A549 (cell line): ENCODE measurements around the gene PRPSAP1. TPM values are rescaled to one million over a fixed set of nuclear protein-coding genes. Genes with fewer than 3 reads are reported as not detected.
"Not testable (repeated sequence)": the region's sequence is repeated elsewhere in the genome, so short reads cannot be mapped to it uniquely, and the experiment has no call there.

Experiments used
- ATAC-seq, 2 experiments: fragments of 200-7000 bp in 1 of 2; fragments of >200 bp in 1 of 2; cut with Nextera tagmentation in 1 of 2; cut with Tn5 transposase in 1 of 2; 3 replicates each; pipeline versions ENCODE4 v1.8.0 to v1.9.1; 2018 to 2020; ENCODE audit warnings: mild to moderate bottlenecking in 1 of 2, moderate library complexity in 1 of 2
- CTCF ChIA-PET: fragments of 300-600 bp; sonication (Branson Sonifier 250); formaldehyde crosslinking; extraction: SDS; loops from one replicate; lab custom pipeline; 2021; ENCODE audit warnings: antibody characterized with exemption, inconsistent platforms; lab: Yijun Ruan, JAX
- POLR2A ChIA-PET: fragments of 350-600 bp; formaldehyde crosslinking; extraction: SDS; loops from one replicate; lab custom pipeline; 2021; ENCODE audit warnings: antibody characterized with exemption, inconsistent platforms; lab: Yijun Ruan, JAX
- DNase-seq, 2 experiments: peaks; one replicate each; pipeline versions ENCODE4 v3.0.0 to v3.0.0-alpha.2; 2011 to 2016; ENCODE audit warnings: low read depth in 1 of 2, low spot score in 1 of 2
- FAIRE-seq: peaks from 2 replicates; lab custom pipeline; 2011; peaks lifted over from hg19 to GRCh38; lab: Jason Lieb, UNC
- H3K27ac ChIP-seq, 2 experiments: fragments of >200 bp; sonication (Bioruptor Twin); formaldehyde crosslinking; 3 replicates each; pipeline ENCODE4 v1.5.1; 2016 to 2017
- H3K4me1 ChIP-seq: fragments of >200 bp; sonication (Bioruptor Twin); formaldehyde crosslinking; 3 replicates; pipeline ENCODE4 v1.6.1; 2016
- H3K4me2 ChIP-seq: fragments of >200 bp; sonication (Bioruptor Twin); formaldehyde crosslinking; 3 replicates; pipeline ENCODE4 v1.6.1; 2016
- H3K4me3 ChIP-seq: fragments of >200 bp; sonication (Bioruptor Twin); formaldehyde crosslinking; 3 replicates; pipeline ENCODE4 v1.5.1; 2016
- H3K9me3 ChIP-seq: fragments of >200 bp; sonication (Bioruptor Twin); formaldehyde crosslinking; 3 replicates; pipeline ENCODE4 v1.6.1; 2016
- CHD2 ChIP-seq: fragments of 150-350 bp; IDR thresholded peaks from 2 replicates; pipeline ENCODE4 v1.6.1; 2014; ENCODE audit warnings: low read length; ENCODE audit not compliant: partially characterized antibody
- E2F6 ChIP-seq: IDR thresholded peaks from 2 replicates; pipeline ENCODE4 v1.6.1; 2012; ENCODE audit warnings: low read depth, borderline replicate concordance
- ESRRA ChIP-seq: fragments of 150-350 bp; IDR thresholded peaks from 2 replicates; pipeline ENCODE4 v1.6.1; 2014; ENCODE audit warnings: mild to moderate bottlenecking, low read length, borderline replicate concordance
- FOSL2 ChIP-seq, 2 experiments: fragments of 450-650 bp in 1 of 2; fragments of >200 bp in 1 of 2; sonication (Bioruptor Twin) in 1 of 2; formaldehyde crosslinking; IDR thresholded peaks; 2 replicates each; pipeline versions ENCODE4 v1.5.0 to v1.6.1; 2016 to 2020; ENCODE audit warnings: mild to moderate bottlenecking in 1 of 2, moderate library complexity in 1 of 2
- JUN ChIP-seq, 2 experiments: fragments of >200 bp; sonication (Bioruptor Twin); formaldehyde crosslinking; IDR thresholded peaks; 2 replicates in 1 of 2; 3 replicates in 1 of 2; pipeline ENCODE4 v1.6.1; 2016 to 2017
- MYC ChIP-seq: IDR thresholded peaks from 2 replicates; pipeline ENCODE4 v1.6.1; 2012; ENCODE audit warnings: mild to moderate bottlenecking, inconsistent platforms, low read length, improper control_type of control experiment, borderline replicate concordance
- NFE2L2 ChIP-seq: fragments of 150-350 bp; conservative IDR thresholded peaks from 2 replicates; pipeline ENCODE4 v1.6.1; 2014; ENCODE audit warnings: low read length
- NR3C1 ChIP-seq: fragments of >200 bp; sonication (Bioruptor Twin); formaldehyde crosslinking; IDR thresholded peaks from 3 replicates; pipeline ENCODE4 v1.6.1; 2017
- RAD21 ChIP-seq, 2 experiments: fragments of >200 bp in 1 of 2; sonication (Bioruptor Twin) in 1 of 2; formaldehyde crosslinking in 1 of 2; IDR thresholded peaks in 1 of 2; conservative IDR thresholded peaks in 1 of 2; 2 replicates in 1 of 2; 3 replicates in 1 of 2; pipeline ENCODE4 v1.6.1; 2012 to 2018; ENCODE audit warnings: inconsistent platforms in 1 of 2
- RCOR1 ChIP-seq: fragments of 150-350 bp; IDR thresholded peaks from 2 replicates; pipeline ENCODE4 v1.6.1; 2014; ENCODE audit warnings: antibody characterized with exemption, low read length, low read depth
- RFX5 ChIP-seq: fragments of 450-650 bp; IDR thresholded peaks from 2 replicates; pipeline ENCODE4 v1.7.1; 2014; ENCODE audit warnings: antibody characterized with exemption, mild to moderate bottlenecking, moderate library complexity
- RNF2 ChIP-seq: fragments of 200-600 bp; sonication (generic); IDR thresholded peaks from 2 replicates; pipeline ENCODE4 v1.6.1; 2016; ENCODE audit warnings: low read depth, mild to moderate bottlenecking, antibody characterized with exemption, moderate library complexity, borderline replicate concordance
- ZFP36 ChIP-seq: fragments of 450-650 bp; IDR thresholded peaks from 2 replicates; pipeline ENCODE4 v1.6.1; 2014; ENCODE audit warnings: borderline replicate concordance; ENCODE audit not compliant: partially characterized antibody
- WGBS: methylation state at CpG from one replicate; pipeline ENCODE4 v1.1.6; 2017; ENCODE audit errors: missing lambda C conversion rate; 5-methylcytosine and 5-hydroxymethylcytosine counted together
- polyA plus RNA-seq, 4 experiments: library from polyadenylated mRNA; depleted of rRNA in 3 of 4; stranded (reverse); fragments of >200 nt; fragmentation: RNase III in 1 of 4; extraction: RNeasy Plus Mini Kit Qiagen cat#74134 plus additional on column Dnase treatment in 1 of 4; gene quantifications; 2 replicates in 3 of 4; 3 replicates in 1 of 4; pipeline ENCODE4 v1.2.3, GENCODE V29; 2011 to 2017
- TF ChIP-seq, protein P1 (sequence below): fragments of >200 bp; sonication (Bioruptor Twin); formaldehyde crosslinking; IDR thresholded peaks from 2 replicates; pipeline ENCODE4 v1.6.1; 2016
- TF ChIP-seq, protein P2 (sequence below): fragments of 250-450 bp; sonication (Bioruptor Pico); IDR thresholded peaks from 2 replicates; pipeline ENCODE4 v1.5.0; 2020; ENCODE audit warnings: low read depth, mild to moderate bottlenecking, moderate library complexity

PRPSAP1 gene
- polyA plus RNA-seq, 2 of the 4 experiments (the other 2 are of a cell fraction): 63.3 to 80.9 TPM

GRCh38 chr17:76268015-76268749 lies 85.5 kb downstream of the PRPSAP1 start (continued):
- no peak for TF ChIP-seq JUN (IDR thresholded peaks at IDR 0.05)
- no peak for TF ChIP-seq MYC
- TF ChIP-seq NR3C1: no peak
- TF ChIP-seq, protein P1, sequence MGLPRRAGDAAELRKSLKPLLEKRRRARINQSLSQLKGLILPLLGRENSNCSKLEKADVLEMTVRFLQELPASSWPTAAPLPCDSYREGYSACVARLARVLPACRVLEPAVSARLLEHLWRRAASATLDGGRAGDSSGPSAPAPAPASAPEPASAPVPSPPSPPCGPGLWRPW: no peak
- no peak for TF ChIP-seq FOSL2 (IDR thresholded peaks at IDR 0.05)
- TF ChIP-seq FOSL2 (CRISPR knock-in tag; IDR thresholded peaks at IDR 0.05): no peak
- no peak for TF ChIP-seq E2F6
- no peak for TF ChIP-seq CHD2

- not testable (repeated sequence) for H3K9me3 ChIP-seq, H3K4me3 ChIP-seq, DNase-seq, H3K27ac ChIP-seq, ATAC-seq, H3K4me2 ChIP-seq, FAIRE-seq
- CTCF ChIA-PET: interaction anchor here (0.6 to 19.6 kb wide), 13 partner anchors 12 to 358 kb away, joined by 3 to 755 read pairs (median 7); partner anchors contain the start of genes CDK3 and EXOC7
- WGBS: 95% methylated on average over 13 of the region's 13 CpGs
- POLR2A ChIA-PET: interaction anchor here (1.1 to 1.6 kb wide), 3 partner anchors 12 to 27 kb away, joined by 4 to 6 read pairs (median 5); partner anchors contain the start of gene RNF157
- peaks cover 25% of the 10 kb centered on the region for H3K4me1 ChIP-seq
Measured at GRCh38 chr17:76267581-76268001, 86.1 kb downstream of the PRPSAP1 start.

- no peak for ATAC-seq
- no peak for FAIRE-seq
- ChIA-PET CTCF (interaction anchor here (0.6 to 19.6 kb wide), 16 partner anchors 8 to 357 kb away, joined by 3 to 755 read pairs (median 4); partner anchors contain the start of gene EXOC7), POLR2A (interaction anchor here (1.1 to 1.6 kb wide), 3 partner anchors 13 to 26 kb away, joined by 4 to 6 read pairs (median 5); partner anchors contain the start of gene RNF157)
- no peak overlapping the region for H3K4me3 ChIP-seq
- H3K9me3 ChIP-seq: no peaks in the 10 kb centered on the region
- peak overlapping the region; percentile 93 for H3K4me2 ChIP-seq
- H3K27ac ChIP-seq: peak overlapping the region; percentile 89 to 92; a peak in 3 of 6 replicates
- TF ChIP-seq, protein P2, sequence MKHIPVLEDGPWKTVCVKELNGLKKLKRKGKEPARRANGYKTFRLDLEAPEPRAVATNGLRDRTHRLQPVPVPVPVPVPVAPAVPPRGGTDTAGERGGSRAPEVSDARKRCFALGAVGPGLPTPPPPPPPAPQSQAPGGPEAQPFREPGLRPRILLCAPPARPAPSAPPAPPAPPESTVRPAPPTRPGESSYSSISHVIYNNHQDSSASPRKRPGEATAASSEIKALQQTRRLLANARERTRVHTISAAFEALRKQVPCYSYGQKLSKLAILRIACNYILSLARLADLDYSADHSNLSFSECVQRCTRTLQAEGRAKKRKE (CRISPR knock-in tag): no peak
- TF ChIP-seq RNF2 (no peak), ESRRA (no peak), RAD21 (conservative IDR thresholded peaks at IDR 0.05 in 1 of 2, IDR thresholded peaks at IDR 0.05 in 1 of 2) (no peak), RFX5 (no peak), RCOR1 (no peak), ZFP36 (no peak), NFE2L2 (no peak)
- TF ChIP-seq, all 56 proteins: peak for 0
- WGBS: 94% methylated on average over 4 of the region's 4 CpGs
- peaks cover 25% of the 10 kb centered on the region for H3K4me1 ChIP-seq
- DNase-seq: no peak
Measured at GRCh38 chr17:76267051-76267576, 86.6 kb downstream of the PRPSAP1 start.
